Gastrocnemius medialis (tissue), 4 donors: Measurements from ENCODE around the gene GCC1.
"Not testable (repeated sequence)": the region's sequence is repeated elsewhere in the genome, so short reads cannot be mapped to it uniquely, and the experiment has no call there.

Experiments used
- POLR2A ChIP-seq, 2 donors: fragments of 450-650 bp; IDR thresholded peaks; one replicate each; pipeline ENCODE4 v1.6.1; 2017; ENCODE audit warnings: antibody characterized with exemption in 2 of 2, mild to moderate bottlenecking in 2 of 2, moderate library complexity in 2 of 2
- TF ChIP-seq, protein P1 (sequence below), 5 experiments: fragments of 450-650 bp in 3 of 5; fragments of 200-600 bp in 2 of 5; sonication (generic) in 2 of 5; IDR thresholded peaks in 4 of 5; conservative IDR thresholded peaks in 1 of 5; 1 replicate in 4 of 5; 2 replicates in 1 of 5; pipeline ENCODE4 v1.5.1; 2016 to 2019; ENCODE audit warnings: antibody characterized with exemption in 5 of 5, mild to moderate bottlenecking in 3 of 5, moderate library complexity in 3 of 5

DNA sequence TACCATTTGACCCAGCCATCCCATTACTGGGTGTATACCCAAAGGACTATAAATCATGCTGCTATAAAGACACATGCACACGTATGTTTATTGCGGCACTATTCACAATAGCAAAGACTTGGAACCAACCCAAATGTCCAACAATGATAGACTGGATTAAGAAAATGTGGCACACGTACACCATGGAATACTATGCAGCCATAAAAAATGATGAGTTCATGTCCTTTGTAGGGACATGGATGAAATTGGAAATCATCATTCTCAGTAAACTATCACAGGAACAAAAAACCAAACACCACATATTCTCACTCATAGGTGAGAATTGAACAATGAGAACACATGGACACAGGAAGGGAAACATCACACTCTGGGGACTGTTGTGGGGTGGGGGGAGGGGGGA lies 17.4 kb downstream of the GCC1 start:
- TF ChIP-seq, protein P1, sequence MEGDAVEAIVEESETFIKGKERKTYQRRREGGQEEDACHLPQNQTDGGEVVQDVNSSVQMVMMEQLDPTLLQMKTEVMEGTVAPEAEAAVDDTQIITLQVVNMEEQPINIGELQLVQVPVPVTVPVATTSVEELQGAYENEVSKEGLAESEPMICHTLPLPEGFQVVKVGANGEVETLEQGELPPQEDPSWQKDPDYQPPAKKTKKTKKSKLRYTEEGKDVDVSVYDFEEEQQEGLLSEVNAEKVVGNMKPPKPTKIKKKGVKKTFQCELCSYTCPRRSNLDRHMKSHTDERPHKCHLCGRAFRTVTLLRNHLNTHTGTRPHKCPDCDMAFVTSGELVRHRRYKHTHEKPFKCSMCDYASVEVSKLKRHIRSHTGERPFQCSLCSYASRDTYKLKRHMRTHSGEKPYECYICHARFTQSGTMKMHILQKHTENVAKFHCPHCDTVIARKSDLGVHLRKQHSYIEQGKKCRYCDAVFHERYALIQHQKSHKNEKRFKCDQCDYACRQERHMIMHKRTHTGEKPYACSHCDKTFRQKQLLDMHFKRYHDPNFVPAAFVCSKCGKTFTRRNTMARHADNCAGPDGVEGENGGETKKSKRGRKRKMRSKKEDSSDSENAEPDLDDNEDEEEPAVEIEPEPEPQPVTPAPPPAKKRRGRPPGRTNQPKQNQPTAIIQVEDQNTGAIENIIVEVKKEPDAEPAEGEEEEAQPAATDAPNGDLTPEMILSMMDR (IDR thresholded peaks at IDR 0.05 in 4 of 5, conservative IDR thresholded peaks at IDR 0.05 in 1 of 5) = not testable (repeated sequence)
- not testable (repeated sequence) for TF ChIP-seq POLR2A (IDR thresholded peaks at IDR 0.05)
